ENCODE results near the gene LGALS3BP.

LGALS3BP gene

DNA sequence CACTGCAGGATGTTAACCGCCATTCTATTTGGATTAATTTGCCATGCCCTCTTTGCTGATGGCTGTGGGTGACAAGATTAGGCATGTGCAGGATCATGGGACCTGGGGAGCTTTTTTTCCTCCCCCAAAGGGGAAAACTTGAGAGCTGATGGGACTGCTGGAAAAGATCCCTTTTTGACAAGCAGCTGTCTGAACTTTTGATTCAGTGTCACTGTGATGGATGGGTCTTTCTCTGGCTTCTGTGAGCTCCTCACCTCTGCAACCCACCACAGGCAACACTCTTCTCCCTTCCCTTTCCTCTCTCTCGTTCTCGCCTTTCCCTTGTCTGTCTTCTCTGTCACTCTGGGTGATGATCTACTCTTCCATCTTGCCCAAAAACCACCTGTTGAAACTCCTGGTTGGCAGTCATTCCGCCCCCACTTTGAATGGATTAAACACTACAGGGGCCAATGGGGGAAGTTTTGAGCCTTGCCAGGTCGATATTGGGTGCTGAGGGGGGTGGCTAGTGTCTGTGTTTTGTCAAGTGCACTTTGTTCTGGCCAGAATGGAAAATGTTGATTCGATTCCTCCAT, 32.9 kb upstream of the LGALS3BP start:
- DNase-seq = no peak

DNA sequence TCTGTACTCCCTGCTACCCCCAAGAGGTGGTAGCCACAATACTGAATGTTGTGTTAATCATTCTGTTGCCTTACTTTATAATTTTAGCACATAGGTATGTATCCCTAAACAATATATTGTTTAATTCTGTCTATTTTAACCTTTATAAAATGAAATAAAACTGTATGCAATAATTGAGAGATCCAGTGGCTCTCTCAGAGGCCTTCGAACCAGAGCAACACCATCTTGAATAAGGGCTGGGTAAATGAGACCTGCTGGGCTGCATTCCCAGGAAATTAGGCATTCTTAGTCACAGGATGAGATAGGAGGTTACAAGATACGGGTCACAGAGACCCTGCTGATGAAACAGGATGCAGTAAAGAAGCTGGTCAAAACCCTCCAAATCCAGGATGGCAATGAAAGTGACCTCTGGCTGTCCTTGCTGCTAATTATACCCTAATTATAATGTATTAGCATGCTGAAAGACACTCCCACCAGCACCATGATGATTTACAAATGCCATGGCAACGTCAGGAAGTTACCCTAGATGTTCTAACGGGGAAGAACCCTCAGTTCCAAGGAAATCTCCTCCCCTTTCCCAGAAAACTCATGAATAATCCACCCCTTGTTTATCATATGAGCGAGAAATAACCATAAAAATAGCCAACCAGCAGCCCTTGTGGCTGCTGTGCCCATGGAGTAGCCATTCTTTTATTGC, 31.9 kb upstream of the LGALS3BP start:
- no peak for DNase-seq

DNA sequence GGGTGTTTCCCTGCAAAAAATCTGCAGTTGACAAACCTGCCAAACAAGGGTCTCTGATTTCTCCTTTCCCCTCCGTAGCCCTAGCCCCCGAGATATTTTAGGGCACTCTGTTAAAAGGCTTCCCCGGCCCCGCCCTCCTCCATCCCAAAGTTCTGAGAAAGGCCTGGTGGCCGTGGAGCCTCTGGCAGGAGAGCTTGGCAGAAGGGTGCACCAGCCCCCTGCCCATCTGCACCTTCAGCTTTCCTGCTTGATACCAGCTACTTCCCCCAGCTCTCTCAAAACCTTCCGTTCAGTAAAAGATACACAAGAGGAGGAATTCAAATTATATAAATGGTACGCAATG, 30.6 kb upstream of the LGALS3BP start:
- no peak for DNase-seq

DNA sequence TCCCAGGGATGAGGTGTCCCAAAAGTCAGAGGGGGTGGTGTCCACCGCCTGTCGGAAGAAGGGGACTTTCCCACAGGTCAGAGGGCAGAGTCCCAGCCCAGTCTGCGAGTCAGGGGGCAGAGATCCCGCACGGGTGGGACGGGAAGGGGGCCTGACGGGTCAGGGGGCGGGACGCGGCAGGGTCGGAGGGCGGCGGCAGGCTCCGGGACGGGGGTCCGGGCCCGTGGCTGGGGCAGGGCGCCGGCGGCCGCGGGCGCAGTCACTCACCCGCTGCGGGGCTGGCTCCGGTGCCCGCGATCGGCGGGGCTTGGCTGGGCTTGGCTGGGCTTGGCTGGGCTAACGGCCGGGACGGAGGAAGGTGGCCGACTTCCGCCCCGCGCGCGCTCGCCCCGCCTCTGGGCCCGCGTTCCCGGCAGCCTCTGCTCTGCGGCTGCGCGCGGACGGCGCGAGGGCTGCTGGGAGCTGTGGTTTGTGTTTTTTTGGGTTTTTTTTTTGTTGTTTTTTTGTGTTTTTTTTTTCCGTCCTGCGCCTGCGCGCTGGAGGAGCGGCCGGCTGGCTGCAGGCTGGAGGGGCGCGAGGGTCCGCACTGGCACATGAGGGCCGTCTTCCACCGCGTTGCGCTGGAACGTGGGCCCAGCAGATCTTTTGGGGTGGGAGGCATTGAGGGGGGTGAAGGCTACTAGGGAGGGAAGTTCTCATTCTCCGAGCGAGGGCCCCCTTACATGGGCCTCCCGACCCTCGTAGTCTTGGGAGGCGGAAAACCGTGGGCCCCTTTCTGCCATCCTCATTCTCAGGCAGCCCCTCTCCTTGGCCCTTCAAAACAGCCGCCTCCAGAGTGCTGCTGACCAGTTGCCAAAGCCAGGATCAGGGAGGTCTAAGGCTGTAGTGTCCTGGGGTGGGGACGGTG, 29.9 kb upstream of the LGALS3BP start, which contains the start of gene CANT1:
CANT1 (minus strand) TSS at position 368 of the 907 bp plus-strand sequence. CDS start 12,142 bp downstream, outside the sequence.
- DNase-seq = no peak

DNA sequence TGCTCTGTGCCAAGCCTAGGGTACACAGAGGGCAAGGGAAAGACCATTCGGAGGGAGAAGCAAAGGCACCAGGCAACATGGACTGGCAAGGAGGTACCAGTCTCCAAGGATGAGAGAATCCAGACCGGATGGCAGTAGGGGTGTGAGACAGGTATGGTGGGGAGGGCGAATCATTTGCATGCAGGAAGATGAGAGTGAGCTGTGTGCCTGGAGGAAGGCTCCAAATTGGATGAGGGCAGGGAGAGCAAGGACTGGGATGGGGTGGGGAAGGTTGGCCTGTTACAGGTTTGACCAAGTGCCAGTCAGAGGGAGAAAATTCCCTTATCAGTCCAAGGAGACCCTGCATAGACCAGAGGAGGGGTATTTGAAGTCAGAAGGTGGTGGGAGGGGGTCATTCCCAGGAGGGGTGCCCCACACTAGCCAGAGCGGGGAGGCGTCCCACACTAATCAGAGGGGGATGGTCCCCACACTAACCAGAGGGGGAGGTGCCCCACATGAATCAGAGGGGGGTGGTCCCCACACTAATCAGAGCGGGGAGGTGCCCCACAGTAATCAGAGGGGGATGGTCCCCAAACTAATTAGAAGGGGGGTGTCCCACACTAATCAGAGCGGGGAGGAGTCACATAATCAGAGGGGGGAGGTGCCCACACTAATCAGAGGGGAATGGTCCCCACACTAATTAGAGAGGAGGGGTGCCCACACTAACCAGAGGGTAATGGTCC, 29.1 kb upstream of the LGALS3BP start:
- no peak for DNase-seq

DNA sequence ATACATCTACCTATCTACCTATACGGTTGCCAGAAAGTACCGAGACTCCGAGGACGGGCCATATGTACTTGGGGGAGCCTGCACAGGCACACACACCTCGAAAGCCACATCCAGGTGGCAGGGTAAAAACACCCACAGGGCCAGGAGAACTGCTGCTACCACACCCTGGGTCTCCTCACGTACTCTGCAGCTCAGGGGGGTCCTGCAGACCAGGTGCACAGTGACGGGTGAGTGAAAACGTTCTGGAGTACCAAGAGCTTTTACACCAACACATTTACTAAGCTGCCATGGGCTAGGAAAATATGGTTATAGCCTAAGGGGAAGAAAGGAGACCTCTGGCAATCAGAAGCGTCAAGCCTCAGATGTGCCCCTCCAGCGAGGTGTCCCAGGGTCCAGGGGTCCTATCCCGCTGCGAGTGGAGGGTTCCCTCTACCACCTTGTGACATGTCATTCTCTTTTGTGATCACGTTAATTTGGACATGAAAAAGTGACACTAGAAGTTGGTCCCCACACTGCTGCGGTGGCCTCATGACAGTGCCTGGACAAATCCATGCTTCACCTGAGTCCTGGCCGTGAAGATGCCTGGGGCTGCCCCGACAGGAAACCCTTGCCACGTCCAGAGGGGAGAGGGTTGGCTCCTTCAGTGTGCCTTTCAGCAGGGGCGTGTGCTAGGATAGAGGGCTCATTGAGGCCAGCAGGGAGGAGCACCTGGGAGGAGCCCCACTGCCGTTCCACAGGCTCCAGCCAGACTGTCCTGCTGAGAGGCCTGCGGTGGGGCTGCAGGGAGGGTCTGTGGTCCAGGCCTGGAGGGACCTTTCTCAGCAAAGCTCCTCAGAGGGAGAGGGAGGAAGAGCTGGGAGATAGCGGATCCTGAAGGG, 28.0 kb upstream of the LGALS3BP start:
- DNase-seq = no peak

DNA sequence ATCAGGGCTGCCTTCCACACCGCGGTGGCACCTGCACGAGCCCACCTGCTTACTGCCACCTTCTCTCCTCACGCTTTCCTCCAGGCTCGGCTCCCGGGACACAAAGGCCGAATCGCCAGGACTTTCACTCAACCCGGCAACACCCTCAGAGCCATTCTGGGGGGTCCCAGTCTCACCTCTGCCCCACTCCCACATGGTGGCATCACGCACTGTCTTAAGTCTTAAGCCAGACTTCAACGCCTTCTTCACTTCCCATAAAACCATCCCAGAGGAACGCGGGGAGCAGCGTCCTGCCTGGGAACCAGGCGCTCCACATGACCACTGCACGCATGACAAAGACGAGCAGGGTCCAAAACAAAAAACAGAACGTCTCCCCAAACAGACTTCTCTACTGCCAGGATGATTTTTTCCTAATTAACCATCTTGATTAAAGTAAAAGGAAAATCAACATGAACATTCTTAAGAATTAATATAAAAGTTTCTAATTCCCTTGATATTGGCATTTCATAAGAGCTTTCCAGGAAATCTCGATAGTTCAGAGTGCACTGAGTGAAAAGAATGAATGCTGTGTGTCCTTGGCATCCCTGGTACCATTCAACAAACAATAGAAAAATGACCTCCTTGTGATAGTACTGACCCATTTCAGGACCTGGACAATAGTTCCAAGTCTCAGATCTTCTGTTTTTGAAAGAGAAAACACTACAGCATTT, 27.2 kb upstream of the LGALS3BP start:
- no peak for DNase-seq

DNA sequence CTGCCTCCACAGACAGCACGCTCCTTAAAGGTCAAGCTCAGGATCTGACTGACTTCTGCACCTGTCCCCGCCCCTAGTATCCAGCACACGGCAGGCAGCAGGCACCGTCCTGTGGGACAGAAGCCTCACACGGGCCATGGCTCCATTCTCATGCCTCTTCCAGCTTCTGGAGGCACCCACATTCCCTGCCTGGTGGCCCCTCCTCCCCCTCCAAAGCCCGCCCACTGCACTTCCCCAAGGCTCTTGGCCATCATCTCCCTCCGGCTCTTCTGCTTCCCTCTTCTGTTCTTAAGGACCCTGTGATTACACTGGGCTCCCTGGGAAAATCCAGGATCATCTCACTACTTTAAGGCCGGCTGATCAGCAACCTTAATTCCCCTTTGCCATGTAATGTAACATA, 26.3 kb upstream of the LGALS3BP start:
- no peak for DNase-seq

DNA sequence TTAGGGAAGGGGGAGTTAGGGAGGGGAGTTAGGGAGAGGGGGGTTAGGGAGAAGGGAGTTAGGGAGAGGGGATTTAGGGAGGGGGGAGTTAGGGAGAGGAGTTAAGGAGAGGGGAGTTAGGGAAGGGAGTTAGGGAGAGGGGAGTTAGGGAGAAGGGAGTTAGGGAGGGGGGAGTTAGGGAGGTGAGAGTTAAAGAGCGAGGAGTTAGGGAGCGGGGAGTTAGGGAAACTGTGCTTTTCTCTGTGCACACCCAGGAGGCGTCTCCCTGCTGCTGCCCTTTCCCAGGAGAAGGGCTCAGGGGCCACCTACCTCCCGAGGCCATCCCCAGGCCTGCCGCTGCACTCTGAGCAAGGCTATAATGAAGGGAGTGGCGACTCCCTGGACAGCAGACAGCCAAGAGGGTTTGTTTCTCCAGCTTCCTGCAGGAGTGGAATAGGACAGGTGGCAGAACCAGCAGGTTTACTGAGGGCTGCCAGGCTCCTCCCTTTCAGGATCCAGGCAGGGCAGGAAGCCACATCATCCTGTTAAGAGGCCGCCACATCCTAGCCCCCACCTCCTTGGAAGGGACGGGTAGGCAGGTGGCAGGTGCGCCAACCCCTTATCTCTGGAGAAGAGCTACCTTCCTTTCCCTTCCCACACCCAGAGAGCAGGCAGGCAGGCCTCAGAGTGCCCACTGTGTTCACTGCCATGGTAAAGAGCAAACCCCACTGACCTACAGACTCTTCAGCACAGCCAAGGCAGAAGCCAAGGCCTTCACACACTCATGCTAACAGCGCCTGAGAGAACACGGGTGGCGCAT, 25.5 kb upstream of the LGALS3BP start:
- no peak for DNase-seq

DNA sequence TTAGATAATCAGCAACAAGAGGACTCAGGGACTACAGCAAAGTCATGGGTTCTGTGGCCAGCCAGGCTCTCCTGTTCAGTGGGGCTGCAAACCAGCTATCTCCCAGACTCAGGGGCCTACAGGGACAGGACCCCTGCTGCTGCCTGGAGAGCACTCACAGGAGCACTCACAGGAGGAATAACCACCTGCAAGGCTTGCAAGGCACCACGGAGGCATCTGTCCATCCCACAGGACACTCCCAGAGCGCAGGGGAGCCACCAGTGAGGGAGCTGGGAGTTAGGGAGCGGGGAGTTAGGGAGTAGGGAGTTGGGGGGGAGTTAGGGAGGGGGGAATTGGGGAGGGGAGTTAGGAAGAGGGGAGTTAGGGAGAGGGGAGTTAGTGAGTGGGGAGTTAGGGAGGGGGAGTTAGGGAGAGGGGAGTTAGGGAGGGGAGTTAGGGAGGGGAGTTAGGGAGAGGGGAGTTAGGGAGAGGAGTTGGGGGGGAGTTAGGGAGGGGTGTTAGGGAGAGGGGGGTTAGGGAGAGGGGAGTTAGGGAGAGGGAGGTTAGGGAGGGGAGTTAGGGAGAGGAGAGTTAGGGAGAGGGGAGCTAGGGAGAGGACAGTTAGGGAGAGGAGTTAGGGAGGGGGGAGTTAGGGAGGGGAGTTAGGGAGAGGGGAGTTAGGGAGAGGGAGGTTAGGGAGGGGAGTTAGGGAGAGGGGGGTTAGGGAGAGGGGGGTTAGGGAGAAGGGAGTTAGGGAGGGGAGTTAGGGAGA, 24.1 kb upstream of the LGALS3BP start:
- DNase-seq = no peak

DNA sequence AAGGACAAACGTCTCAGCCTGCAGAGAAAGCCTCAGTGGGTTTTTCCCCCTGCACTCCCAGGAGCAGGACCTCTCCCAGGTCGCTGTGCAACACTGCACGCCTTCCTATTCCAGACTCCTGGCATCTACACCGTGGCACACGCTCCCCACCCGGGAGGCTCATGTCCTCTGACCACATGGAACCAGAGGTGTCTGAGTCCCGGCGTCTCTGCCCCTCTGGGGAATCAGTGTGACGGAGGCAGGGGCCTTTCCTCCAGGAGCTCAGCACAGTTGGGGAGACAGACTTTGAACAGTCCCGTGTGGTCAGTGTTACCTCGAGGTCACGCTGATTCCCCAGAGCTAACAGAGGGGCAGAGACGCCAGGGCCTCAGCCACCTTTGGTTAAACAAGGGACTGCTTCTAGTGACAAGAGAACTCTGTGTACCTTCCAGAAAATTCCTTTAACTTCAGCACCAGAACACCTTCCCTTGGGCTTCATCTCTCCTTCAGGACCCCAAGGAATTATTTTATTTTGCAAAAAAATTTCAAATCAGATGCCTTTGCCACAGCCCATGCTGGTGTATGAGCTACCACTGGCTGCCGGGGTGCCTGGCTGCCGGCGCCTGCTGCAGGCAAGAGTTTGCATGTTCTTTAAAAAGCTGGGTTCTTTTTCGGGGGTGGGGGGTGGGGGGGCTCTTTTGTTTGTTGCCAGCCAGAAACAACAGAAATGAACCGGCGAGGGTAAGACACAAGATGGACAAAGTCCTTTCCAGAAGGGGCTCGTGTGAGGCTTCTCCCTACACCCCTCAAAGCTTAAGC, 23.3 kb upstream of the LGALS3BP start:
- no peak for DNase-seq

DNA sequence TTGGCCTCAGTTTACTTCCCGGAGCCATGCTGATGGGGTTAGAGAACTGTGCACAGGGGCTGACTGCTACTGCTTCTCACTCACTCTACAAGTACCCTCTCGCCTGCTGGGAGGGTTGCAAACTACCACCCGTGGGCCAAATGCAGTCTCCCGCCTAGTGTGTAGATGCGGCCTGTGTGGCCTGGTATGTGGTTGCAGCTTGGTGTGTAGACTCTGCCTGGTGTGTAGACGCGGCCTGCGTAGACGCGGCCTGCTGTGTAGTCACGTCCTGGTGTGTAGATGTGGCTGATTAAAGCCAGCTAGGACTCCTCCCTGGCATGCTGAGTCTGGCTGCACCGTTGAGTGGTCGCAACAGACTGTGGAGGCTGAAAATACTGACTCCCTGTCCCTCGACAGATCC, 22.6 kb upstream of the LGALS3BP start:
- no peak for DNase-seq

DNA sequence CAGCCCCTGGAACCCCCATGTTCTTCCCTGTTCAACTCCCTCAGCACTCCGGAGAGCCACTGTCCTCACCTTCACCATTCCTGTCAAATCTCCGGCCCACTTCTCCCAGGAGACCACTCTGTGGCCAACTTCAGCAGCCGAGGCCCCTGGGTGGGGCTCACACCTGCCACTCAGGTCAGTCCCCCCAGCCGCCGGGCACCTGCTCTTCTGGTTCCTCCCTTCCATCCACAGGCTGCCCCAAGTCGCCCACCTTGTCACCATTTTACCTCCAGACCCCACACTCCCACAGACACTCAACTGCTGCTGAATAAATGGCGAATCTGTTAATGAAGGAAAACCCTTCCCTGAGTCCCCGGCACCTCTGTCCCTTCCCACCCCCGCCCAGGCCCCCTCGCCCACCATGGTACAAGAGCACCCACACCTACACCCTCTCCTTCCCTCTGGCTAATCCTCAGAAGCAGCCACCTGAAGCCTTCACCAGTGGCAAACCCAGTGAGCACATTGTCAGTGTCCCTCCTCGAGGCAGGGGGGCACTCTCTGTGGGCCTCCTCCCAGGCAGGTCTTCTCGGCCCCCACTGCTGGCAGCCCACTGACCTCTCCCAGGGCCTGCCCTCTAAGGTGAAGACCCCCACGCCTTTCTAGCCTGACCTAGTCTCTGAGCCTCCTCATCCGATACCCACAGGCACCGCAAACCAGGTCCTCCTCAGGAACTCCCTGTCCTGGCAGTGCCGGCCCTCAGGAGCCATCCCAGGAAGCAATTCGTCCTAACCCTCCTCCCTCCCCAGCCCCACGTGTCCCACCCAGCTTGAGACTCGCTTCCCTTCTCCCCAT, 21.7 kb upstream of the LGALS3BP start:
- no peak for DNase-seq

DNA sequence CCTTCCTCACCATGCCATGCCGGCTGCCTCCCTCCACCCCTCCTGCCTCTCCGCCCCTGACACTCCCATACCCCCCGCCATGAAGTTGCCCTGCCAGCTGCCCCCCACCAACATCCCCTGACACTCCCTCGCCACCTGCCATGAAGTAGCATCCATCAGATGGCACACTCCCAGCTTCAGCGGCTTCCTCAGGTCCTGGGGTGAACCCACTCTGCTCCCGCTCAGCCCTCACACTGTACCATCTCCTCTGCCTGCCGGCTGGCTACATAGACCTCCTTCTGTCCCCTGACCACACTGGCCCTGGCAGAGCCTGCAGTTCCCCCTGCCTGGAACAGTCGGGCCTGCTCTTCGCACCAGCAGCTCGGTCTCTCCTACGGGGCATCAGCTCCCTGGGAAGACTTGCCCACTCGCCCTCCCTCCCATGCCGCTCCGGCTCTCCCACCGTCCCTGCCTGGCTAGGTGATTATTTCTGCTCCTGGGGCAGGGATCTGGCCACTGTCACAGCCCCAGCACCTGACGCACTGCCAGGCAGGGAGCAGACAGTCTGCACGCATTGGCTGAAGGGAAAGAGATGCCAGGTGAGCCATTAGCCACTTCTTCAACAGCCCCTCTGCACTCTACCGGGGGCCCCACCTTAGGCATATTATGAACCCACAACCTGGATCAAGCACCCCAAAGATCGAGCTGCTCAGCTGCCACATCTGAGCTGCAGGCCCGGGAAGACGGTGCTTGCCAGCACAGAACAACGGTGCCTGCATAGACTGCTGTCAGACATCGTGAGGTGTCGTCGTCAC, 20.9 kb upstream of the LGALS3BP start:
- no peak for DNase-seq

DNA sequence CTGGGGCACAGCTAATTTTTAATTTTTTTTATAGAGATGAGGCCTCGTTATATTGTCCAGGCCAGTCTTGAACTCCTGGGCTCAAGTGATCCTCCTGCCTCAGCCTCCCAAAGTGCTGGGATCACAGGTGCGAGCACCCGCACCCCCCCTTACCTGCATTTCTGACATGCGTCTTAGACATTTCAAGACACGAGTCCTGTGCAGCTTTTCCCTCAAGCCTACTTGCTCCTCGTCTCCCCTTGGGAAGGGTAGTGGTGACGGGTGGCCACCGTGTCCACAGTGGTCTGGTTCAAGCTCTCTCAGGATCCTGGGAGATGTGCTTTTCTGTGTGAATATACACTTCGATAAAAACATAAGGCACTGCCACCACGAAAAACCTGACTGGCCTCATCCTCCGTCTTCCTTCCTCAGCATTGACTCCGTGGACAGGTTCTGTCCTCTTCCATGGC, 20.2 kb upstream of the LGALS3BP start:
- DNase-seq = no peak

DNA sequence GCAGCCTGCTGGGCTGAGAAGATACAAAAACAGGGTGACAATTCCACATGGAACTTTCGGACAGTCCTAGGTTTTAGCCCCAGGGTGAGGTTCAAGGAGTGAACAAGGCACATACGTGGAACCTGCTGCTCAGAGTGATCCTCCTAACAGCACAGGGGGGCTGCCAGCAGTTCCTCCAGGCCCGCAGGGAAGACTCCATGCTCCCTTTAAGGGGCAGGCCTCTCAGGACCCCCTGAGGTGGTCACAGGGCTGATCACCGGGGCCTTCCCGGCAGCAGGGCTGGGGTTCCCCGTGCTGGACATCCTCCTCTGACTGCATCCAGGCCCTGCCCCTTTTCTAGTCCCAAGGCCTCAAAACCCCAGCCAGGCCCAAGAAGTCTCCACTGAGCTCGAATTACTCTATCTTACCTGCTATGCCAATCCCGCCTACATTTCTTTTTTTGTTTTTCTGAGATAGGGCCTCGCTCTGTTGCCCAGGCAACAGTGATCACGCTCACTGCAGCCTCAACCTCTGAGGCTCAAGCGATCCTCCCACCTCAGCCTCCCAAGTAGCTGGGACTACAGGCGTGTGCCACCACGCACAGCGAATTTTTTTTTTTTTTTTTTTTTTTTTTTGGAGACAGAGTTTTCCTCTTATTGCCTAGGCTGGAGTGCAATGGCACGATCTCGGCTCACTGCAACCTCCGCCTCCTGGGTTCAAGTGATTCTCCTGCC, 19.5 kb upstream of the LGALS3BP start:
- no peak for DNase-seq
